NCI-H345 (cell line): ENCODE data around the gene TMEM221.
"Not testable (repeated sequence)": the region's sequence is repeated elsewhere in the genome, so short reads cannot be mapped to it uniquely, and the experiment has no call there.

Experiments used
- DNase-seq: peaks from one replicate; lab custom pipeline; 2025; lab: John Stamatoyannopoulos, UW

TMEM221 gene

DNA sequence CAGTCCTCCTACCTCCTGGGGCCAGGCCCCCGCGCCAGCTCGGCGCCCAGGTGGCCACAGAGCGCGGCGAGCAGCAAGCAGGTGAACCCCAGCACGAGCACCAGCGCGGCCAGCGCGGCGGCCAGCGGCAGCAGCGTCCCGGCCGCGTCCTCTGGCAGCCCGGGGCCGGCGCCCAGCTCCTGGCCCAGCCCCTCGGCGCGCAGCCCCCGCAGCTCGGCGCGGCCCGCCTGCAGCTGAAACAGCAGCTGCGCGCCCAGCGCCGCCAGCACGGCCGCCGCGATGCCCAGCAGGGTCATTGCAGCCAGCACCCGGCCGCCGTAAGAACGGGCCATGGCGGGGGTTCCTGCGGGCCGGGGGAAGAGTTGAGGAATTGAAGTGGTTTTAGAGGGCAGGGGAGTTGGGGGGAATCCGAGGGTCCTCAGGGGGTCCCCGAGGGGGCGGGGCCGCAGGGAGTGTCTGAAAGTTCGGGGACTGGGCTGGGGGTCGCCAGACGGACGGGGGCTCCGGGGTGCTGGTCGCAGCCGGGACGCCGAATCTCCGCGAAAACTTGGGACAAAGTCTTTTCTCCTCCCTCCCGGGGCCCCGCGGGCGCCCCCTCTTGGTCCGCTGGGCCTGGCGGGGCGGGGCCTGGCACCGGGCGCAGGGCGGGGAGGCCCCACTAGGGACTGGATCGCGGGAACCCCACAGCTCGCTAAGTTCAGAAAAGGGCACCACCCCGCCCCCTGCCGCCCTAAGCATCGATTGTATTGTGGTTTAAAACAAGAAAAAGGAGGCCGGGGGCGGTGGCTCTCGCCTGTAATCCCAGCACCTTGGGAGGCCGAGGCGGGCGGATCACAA is at the start of gene TMEM221:
Gene TMEM221 (minus strand): TSS at position 538 of the 837 bp plus-strand sequence. CDS start 206 bp downstream, at position 332.
- DNase-seq: no peak

DNA sequence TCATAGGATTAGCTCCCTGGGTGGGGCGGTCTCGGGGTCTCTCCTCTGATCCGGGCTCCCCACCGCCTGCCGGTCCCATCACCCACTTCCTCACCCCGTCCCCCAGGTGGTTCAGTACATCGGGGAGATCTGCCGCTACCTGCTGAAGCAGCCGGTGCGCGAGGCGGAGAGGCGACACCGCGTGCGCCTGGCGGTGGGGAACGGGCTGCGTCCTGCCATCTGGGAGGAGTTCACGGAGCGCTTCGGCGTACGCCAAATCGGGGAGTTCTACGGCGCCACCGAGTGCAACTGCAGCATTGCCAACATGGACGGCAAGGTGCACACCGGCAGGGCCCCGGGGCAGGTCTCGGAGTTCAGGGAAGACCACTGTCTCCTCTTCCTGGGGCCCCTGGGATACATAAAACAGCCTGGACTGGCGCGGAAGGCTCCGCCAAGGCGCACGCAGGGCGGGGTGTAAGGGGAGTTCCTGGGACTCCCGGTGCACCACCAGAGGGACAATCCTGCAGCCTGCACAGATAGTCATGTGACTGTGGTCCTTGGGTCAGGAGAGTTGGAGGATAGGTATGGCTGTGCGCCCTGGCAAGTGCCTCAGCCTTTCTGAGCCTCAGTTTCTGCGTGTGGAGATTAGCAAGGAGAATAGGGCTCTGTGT is 48.8 kb upstream of the TMEM221 start:
- DNase-seq: no peak

DNA sequence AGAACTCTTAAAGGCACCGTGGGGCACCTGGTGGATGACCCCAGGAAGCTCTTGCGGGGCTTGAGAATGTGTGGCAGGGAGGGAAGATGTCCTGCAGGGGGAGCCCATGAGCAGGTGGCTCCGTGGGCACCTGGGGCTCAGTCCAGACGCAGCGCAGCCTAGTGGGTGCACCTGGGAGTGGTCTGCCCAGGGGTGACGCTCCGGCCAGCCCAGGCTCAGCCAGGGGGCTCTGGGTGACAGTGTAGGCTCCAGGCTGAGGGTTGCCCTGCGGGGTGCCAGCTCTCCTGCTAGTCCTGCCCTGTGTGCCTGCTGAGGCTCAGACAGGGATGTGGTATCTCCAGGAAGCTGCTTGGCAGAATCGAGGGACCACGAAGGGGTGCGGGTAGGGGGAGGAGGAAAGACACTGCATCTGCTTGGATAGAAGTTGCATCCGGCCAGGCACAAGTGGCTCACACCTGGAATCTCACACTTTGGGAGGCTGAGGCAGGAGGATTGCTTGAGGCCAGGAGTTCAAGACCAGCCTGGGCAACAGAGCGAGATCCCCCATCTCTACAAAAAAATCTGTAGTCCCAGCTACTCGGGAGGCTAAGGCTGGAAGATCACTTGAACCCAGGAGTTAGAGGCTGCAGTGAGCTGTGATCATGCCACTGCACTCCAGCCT is 48.0 kb upstream of the TMEM221 start:
- peak; percentile 49 for DNase-seq

DNA sequence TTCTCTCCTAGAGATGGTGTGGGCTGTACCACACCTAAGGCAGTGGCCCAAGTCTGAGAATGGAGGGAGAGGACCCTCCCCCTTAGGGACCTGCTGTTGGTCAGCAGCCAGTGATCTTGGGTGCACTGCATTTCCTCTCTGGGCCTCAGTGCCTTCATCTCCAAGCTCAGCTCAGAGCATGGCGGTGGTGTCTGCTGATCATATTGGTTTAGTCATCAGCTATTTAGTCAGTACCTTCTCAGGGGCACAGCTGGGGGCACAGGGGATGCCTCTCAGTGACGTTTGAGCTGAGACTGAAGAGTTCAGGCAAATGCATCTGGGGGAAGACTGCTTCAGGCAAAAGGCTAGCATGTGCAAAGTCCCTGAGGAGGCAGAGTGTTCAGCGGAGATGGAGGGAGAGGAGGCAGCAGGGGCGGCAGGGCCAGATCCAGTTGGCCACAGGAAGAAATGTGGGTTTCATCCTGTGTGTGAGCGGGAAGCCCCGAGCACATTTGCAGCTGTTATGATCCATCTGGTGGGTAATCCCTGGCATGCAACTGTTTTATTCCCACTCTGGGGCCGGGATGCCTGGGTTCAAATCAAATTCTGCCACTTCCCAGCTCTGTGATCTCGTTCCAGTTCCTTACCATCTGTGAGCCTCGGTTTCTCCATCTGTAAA is 47.3 kb upstream of the TMEM221 start:
- no peak for DNase-seq

DNA sequence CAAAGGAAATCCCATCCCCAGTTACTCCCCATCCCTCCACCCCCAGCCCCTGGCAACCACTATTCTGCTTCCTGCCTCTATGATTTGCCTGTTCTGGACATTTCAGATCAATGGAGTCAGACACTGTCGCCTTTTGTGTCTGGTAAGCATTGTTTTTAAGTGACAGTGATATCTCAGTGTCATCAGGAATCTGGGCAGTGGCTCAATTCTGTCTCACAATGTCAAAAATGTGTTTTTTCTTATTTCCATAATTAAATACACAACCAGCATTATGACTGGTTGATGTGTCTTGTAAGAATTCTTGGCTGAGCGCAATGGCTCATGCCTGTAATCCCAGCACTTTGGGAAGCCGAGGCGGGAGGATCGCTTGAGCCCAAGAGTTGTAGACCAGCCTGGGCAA is 42.8 kb upstream of the TMEM221 start:
- DNase-seq: no peak

DNA sequence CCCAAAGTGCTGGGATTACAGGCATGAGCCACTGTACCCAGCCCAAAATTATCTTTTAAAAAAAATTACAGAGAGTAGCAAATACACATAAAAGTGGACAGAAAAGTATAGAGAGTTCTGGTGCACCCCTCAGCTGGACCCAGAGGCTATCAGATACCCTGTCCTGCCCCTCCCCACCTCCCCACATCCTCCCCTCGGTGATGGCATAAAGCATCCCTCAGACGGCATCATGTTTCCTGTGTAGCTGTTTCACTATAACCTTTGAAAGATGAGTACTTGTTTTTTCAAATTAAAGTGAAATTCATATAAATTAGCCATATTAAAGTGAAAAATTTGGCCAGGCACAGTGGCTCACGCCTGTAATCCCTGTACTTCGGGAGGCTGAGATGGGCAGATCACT is 41.9 kb upstream of the TMEM221 start:
- DNase-seq: no peak

DNA sequence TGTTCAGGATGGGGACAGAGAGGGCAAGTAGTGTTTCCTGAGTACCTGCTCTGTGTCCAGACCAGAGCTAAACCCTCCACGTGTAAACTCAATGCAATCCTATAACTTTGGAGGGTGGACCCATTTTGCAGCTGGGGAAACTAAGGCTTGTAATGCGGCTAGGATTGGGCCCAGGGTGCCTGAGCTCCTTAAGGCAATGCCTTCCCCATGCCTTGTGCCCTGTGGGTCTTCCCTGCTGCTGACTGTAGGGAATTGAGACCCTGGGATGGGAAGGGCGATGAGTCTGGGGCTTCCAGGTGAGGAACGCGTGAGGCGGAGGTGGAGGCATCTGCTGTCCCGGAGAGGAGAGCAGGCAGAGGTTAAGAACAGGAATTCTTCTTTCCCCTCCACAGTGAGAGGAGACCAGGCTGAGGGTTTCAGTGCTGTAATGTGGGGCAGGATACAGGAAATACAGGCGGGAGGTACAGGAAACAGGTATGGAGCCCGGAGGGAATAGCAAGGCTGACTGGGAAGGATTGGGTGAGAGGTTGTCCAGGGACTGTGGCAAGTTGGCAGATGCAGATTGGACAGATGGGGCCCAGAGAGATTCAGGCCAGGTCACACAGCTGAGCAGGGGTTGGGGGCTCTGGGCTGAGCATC is 41.0 kb upstream of the TMEM221 start:
- no peak for DNase-seq

DNA sequence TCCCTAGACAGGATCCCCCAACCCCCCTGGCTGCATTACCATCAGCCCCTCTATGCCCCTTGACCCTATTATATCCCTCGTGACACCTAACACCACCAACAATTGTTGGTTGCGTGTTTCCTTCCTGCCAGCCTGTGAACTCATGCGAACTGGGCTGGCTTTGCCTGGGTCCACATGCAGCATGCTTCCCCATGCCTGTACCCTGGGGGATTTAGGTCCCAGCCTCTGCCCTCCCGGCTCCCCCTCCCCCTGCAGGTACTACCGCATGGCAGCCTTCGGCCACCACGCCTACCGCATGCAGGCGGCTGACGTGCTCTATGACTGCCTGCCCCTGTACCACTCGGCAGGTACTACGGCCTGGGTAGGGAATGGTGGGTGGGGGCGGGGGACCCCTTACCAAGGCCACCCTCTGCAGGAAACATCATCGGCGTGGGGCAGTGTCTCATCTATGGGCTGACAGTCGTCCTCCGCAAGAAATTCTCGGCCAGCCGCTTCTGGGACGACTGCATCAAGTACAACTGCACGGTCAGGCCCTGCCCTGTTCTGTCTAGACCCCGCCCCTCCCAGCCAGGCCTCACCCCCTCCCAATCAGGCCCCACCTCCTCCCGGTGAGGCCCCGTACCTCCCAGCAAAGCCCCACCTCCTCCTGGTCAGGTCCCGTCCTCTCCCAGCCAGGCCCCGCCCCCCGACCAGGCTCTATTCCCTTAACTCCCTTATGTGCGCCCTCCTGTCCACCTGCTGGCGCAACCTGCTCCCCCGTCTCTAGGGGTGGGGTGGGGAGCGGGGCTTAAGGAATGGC is 40.3 kb upstream of the TMEM221 start:
- DNase-seq: peak; percentile 5

DNA sequence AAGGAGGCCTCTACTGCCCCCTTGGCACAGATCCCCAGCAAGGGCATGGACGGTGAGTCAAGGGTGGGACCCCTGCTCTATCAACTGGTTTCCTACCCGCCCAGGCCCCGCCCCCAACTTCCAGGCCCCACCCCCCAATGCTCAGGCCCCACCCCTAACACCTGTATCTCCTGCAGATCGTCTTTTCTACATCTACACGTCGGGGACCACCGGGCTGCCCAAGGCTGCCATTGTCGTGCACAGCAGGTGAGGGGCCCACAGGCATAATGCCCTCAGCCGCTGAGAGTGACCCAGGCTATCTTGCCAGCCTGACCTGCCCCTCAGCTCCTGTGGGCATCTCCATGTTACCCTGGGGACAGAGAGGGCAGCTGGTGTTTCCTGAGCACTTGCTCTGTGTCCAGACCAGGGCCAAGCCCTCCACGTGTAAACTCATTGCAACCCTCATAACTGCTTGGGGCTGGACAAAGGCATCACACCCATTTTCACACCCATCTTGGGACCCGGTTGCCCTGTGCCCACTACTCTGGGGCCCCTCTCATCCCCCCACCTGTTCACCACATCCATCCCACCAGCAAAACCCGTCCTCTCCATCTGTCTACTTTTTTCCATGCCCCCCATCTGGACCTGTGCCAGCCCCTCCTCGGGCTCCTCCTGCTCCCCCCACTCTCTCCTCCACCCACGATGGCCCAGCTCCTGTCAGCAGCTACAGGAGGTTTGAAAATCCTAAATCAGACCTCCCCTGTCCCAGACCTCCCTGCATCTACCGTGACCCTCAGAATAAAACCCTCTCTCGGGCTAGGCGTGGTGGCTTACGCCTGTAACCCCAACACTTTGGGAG is 39.0 kb upstream of the TMEM221 start:
- no peak for DNase-seq

DNA sequence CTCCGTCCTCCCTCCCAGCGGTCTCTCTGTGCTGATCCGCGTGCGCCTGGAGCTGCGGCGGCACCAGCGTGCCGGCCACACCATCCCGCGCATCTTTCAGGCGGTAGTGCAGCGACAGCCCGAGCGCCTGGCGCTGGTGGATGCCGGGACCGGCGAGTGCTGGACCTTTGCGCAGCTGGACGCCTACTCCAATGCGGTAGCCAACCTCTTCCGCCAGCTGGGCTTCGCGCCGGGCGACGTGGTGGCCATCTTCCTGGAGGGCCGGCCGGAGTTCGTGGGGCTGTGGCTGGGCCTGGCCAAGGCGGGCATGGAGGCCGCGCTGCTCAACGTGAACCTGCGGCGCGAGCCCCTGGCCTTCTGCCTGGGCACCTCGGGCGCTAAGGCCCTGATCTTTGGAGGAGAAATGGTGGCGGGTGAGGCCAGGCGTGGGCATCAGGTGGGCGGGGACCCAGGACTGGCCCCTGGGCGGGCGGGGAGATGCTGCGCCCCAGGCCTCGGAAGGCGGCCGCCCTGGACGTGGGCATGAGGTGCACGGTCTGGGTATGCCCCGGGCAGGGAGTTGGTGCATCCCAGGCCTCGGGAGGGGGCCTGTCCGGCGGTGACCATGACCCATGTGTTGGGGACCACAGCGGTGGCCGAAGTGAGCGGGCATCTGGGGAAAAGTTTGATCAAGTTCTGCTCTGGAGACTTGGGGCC is 38.2 kb upstream of the TMEM221 start:
- no peak for DNase-seq

DNA sequence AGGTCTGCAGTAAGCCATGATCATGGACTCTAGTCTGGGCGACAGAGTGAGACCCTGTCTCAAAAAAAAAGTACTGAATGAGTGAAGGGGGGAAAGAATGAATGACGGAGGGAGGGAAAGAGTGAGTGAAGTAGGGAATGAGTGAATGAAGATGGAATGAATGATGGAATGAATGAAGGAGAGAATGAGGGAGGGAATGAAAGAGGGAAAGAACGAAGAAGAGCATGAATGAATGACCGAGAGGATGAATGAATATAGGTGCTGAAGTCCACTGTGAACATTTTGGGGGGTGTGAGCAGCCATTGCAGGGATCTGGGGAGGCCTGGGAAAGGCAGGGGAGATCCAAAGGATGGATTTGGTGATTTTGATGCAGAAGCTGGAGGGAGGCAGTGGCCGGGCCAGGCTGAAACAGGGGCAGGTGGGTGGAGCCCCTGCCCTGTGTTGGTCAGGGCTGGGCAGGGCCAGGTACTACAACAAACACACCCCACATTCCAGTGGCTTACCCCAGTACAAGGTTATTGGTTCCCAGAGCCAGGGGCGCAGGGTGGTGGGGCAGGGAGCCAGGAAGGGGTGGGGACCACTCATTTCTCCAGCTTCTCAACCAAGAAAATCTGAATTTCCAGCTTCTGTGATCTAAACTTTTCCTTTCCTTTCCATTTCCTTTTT is 36.2 kb upstream of the TMEM221 start:
- no peak for DNase-seq

DNA sequence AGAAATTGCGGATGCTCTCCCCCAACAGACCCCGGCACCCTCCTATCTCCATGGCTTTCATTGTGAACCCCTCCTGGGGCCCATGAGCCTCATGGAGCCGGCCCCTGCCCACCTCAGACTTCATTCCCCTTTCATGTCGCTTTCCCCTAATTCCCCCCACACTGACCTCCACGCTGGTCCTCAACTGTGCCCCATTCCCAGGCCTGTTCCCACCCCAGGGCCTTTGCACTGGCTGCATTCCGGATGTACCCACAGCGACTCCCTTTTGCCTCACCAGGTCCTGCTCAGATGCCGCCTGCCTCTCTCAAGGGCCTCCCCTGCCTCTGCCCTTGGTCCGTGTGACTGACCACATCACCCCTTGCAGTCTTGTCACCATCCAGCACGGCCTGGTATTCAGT is 35.1 kb upstream of the TMEM221 start:
- no peak for DNase-seq

DNA sequence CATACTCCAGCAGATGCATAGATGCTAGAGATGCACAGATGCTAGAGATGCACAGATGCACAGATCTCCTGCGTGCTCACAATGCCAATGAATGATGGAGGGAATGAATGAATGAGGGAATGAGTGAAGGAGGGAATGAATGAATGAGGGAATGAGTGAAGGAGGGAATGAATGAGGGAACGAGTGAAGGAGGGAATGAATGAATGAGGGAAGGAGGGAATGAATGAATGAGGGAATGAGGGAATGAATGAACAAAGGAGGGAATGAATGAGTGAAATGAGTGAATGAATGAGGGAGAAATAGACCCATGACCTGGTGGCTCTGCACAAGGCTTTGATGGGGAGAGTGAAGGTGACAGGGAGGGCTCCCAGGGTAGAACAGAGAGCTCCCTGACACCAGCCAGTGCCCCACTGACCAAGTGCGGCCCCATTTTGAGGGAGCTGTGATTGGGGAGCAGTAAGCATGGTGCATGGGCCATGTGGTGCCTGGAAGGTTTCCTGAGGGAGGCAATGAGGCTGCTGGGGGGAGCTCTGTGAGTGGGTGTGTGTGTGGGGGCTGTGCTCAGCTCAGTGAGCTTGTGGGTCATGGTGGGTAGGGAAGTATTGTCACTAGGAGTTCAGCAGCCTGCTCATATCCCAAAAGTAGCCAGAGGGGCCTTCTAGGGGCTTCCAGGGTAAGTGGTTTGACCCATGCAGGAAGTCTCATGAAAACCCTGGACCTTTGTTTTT is 34.6 kb upstream of the TMEM221 start:
- DNase-seq: no peak

DNA sequence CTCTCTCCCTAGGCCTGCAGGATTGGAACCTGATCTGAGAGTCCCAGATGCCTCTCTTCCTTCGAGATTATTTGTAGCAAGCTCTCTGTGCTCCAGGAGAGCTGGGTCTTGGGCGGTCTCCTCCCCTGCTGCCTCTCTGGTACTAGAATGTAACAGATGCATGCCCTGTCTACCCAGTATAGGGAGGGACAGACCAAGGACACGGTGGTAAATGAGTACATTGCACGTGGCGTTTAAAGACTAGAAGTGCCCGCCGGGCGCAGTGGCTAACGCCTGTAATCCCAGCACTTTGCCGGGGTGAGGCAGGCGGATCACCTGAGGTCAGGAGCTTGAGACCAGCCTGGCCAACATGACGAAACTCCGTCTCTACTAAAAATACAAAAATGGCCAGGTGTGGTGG is 33.5 kb upstream of the TMEM221 start:
- DNase-seq: no peak

DNA sequence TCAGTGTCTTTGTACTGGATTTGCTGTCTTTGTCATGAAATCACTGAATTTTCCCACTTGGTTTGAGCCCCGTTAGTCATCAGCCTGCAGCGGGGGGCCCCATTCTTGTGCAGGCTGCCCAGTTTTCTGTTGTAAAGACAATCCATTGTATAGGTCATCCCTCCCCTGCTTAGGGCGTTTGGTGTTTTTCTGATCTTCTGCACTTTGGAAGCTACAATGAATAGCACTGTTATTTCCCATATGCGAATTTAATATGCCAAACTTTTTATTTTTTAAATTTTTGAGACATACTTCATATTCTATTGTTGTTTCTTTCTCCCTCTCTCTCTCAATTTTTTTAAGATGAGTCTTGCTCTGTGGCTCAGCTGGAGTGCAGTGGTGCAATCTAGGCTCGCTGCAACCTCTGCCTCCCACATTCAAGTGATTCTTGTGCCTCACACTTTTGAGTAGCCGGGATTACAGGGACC is 30.9 kb upstream of the TMEM221 start:
- DNase-seq: no peak

DNA sequence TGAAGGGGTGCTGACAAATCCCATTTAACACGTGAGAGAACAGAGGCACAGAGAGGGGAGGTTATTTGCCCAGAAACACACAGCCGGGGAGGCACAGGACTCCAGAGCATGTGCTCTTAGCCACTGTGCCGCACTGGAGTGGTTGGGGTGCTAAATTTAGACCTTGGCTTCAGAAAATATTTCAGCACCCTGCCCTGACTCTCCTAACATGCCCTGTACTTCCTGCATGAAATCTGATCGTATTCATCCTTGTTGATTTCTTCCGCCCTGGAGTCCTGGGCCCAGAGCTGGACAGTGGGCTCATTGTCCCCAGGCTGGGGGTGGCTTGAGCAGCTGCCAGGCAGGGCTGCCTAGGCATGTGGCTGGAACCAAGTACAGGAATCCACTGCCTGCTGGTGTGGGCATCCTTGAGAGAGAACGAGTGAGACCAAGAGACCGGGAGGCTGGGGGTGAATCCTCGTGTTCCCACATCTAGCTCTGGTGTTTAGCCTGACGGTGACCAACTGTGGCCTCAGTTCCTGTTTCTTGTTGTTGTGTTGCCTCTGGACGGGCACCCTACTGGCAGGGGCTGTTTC is 27.2 kb upstream of the TMEM221 start:
- no peak for DNase-seq

DNA sequence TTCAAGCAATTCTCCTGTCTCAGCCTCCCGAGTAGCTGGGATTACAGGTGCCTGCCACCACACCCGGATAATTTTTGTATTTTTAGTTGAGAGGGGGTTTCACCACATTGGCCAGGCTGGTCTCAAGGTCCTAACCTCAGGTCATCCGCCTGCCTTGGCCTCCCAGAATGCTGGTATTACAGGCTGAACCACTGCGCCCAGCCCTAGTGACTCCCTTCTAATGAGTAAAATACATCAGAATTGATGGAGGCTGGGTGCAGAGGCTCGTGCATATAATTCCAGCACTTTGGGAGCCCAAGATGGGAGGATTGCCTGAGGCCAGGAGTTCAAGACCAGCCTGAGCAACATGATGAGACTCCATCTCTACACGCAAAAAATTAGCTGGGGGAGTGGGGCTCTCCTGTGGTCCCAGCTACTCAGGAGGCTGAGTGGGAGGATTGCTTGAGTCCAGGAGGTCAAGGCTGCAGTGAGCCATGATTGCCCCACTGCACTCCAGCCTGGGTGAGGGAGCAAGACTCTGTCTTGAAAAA is 26.6 kb upstream of the TMEM221 start:
- not testable (repeated sequence) for DNase-seq

DNA sequence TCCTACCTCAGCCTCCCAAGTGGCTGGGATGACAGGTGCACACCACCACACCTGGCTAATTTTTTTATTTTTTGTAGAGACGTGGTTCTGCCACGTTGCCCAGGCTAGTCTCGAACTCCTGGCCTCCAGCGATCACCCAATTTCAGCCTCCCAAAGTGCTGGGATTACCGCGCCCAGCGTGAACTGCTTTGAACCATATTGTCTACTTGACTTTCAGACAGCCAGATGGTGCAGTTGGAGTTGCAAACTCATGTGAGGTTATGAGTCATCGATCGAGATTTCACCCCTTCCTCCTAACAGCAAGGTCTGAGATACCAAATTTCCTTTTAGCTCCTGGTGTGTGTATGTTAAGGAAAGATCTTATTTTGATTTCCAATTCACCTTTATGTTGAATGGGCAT is 24.6 kb upstream of the TMEM221 start:
- no peak for DNase-seq
